AG20443 (cell line): ENCODE measurements around the gene ENDOU.
"Not testable (repeated sequence)": the region's sequence is repeated elsewhere in the genome, so short reads cannot be mapped to it uniquely, and the experiment has no call there.

Experiments used
- DNase-seq: peaks from one replicate; pipeline ENCODE4 v3.0.0; 2012; ENCODE audit warnings: low spot score, mixed read lengths

ENDOU gene

GRCh38 chr12:47686645-47687240 is 38.5 kb downstream of the ENDOU start:
- DNase-seq, result peak; percentile 70

- no peak for DNase-seq
Observed at GRCh38 chr12:47679785-47680184, 45.5 kb downstream of the ENDOU start.

GRCh38 chr12:47672068-47672467 is 53.2 kb downstream of the ENDOU start:
- DNase-seq, result no peak

DNA sequence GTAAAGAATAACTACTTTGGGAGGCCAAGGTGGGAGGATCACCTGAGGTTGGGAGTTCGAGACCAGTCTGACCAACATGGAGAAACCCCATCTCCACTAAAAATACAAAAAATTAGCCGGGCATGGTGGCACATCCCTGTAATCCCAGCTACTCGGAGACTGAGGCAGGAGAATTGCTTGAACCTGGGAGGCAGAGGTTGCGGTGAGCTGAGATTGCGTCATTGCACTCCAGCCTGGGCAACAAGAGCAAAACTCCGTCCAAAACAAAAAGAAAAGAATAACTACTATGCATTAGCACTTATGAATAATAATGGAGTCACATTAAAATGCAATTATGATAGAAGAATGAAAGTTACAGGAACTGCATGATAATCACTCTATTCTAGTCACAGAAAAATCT is 57.4 kb downstream of the ENDOU start:
- not testable (repeated sequence) for DNase-seq
